Activated CD4-positive, CD25-positive, alpha-beta regulatory T cell treated with anti-CD3 and anti-CD28 coated beads, Interleukin-2, amount 50 U/mL, for 24 hours (primary cell): ENCODE measurements around the gene CHRM4.
"Not testable (repeated sequence)": the region's sequence is repeated elsewhere in the genome, so short reads cannot be mapped to it uniquely, and the experiment has no call there.

Experiments
- ATAC-seq, 2 donors: fragments of 150-1000 bp; cut with Tn5 transposase; one replicate each; pipeline ENCODE4 v1.10.0; 2021; ENCODE audit warnings: mild to moderate bottlenecking in 1 of 2, moderate library complexity in 1 of 2

Gene CHRM4

GRCh38 chr11:46381819-46382645 is 9.5 kb downstream of the CHRM4 start:
- ATAC-seq: peak in 1 of 2 donors; percentile 7

- ATAC-seq: peak in 1 of 2 donors; percentile 19
These were observed 10.3 kb downstream of the CHRM4 start, which contains the start of gene MDK for GRCh38 chr11:46381048-46381818. TSS of gene MDK (plus strand) at chr11:46381669. CDS start at chr11:46382058, 389 bp downstream.

GRCh38 chr11:46380340-46381047 is 11.1 kb downstream of the CHRM4 start:
- peak; percentile 52 to 54 for ATAC-seq

GRCh38 chr11:46379482-46380293 is 11.9 kb downstream of the CHRM4 start:
- not testable (repeated sequence) for ATAC-seq

- ATAC-seq: no peak
These were observed 12.6 kb downstream of the CHRM4 start for GRCh38 chr11:46378811-46379481.

- no peak for ATAC-seq
These were observed 13.3 kb downstream of the CHRM4 start for GRCh38 chr11:46378296-46378695.

- no peak for ATAC-seq
These were observed 13.7 kb downstream of the CHRM4 start for GRCh38 chr11:46377831-46378230.

GRCh38 chr11:46377290-46377689 is 14.3 kb downstream of the CHRM4 start:
- ATAC-seq: no peak

- ATAC-seq: no peak
These were observed 15.1 kb downstream of the CHRM4 start for GRCh38 chr11:46376258-46377050.

- ATAC-seq: no peak
These were observed 16.0 kb downstream of the CHRM4 start for GRCh38 chr11:46375392-46376101.

- ATAC-seq: no peak
These were observed 16.8 kb downstream of the CHRM4 start for GRCh38 chr11:46374815-46375214.

GRCh38 chr11:46373787-46374740 is 17.5 kb downstream of the CHRM4 start:
- no peak for ATAC-seq

- ATAC-seq: not testable (repeated sequence)
These were observed 19.1 kb downstream of the CHRM4 start for GRCh38 chr11:46372501-46372900.

GRCh38 chr11:46372086-46372485 is 19.5 kb downstream of the CHRM4 start:
- ATAC-seq: no peak

- ATAC-seq: not testable (repeated sequence)
These were observed 20.3 kb downstream of the CHRM4 start for GRCh38 chr11:46371262-46371661.

- no peak for ATAC-seq
These were observed 21.3 kb downstream of the CHRM4 start for GRCh38 chr11:46370253-46370652.

- ATAC-seq: peak; percentile 67 to 74
These were observed 22.0 kb downstream of the CHRM4 start for GRCh38 chr11:46369458-46370152.

- ATAC-seq: no peak
These were observed 23.7 kb downstream of the CHRM4 start for GRCh38 chr11:46367916-46368267.
